Measurements from ENCODE around the gene KRT74.
"Not testable (repeated sequence)": the region's sequence is repeated elsewhere in the genome, so short reads cannot be mapped to it uniquely, and the experiment has no call there.

KRT74 gene

DNA sequence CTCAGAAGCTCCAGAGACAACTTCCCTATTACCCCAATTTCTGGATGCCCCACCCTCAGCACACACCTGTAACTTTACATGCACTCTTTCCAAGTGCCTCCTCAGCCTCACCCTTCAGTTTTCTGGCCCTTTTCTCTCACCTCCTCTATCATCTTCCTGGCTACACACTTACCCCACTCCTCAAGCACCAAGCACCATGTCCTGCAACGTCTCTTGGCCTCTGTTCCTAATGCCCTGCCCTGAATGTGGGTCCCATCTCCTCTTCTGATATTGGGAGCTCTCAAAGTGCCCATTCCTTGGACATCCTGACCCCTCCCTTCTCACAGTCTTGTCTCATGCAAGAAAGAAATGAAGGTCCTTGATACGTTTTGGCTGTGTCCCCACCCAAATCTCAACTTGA is 26.4 kb upstream of the KRT74 start:
- ChIA-PET CTCF (interaction anchor here (1.1 to 1.9 kb wide), 2 partner anchors 8 to 16 kb away, joined by 3 to 4 read pairs; no protein-coding TSS in a partner anchor), POLR2A (no interaction called here)
- TF ChIP-seq, protein P1, sequence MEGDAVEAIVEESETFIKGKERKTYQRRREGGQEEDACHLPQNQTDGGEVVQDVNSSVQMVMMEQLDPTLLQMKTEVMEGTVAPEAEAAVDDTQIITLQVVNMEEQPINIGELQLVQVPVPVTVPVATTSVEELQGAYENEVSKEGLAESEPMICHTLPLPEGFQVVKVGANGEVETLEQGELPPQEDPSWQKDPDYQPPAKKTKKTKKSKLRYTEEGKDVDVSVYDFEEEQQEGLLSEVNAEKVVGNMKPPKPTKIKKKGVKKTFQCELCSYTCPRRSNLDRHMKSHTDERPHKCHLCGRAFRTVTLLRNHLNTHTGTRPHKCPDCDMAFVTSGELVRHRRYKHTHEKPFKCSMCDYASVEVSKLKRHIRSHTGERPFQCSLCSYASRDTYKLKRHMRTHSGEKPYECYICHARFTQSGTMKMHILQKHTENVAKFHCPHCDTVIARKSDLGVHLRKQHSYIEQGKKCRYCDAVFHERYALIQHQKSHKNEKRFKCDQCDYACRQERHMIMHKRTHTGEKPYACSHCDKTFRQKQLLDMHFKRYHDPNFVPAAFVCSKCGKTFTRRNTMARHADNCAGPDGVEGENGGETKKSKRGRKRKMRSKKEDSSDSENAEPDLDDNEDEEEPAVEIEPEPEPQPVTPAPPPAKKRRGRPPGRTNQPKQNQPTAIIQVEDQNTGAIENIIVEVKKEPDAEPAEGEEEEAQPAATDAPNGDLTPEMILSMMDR (IDR thresholded peaks at IDR 0.05; ENCODE audit: control extremely low read depth, extremely low read depth, low read depth, missing control alignments): no peak
- DNase-seq (ENCODE audit: extremely low spot score): no peak

GRCh38 chr12:52598966-52599365 is 25.3 kb upstream of the KRT74 start:
- TF ChIP-seq, protein P1 (IDR thresholded peaks at IDR 0.05; ENCODE audit: control extremely low read depth, extremely low read depth, low read depth, missing control alignments): no peak
- no peak for DNase-seq (ENCODE audit: extremely low spot score)
- ChIA-PET POLR2A (no interaction called here), CTCF (interaction anchor here (1.9 kb wide), 1 partner anchor 15 kb away, joined by 4 read pairs; no protein-coding TSS in a partner anchor)

GRCh38 chr12:52594237-52594636 is 20.6 kb upstream of the KRT74 start:
- POLR2A ChIA-PET; DNase-seq (ENCODE audit: extremely low spot score): not testable (repeated sequence)
- CTCF ChIA-PET: interaction anchor here (2.0 kb wide), 1 partner anchor 286 kb away, joined by 5 read pairs; no protein-coding TSS in a partner anchor

- TF ChIP-seq, protein P1 (IDR thresholded peaks at IDR 0.05; ENCODE audit: control extremely low read depth, extremely low read depth, low read depth, missing control alignments): no peak
- no peak for DNase-seq (ENCODE audit: extremely low spot score)
- POLR2A ChIA-PET: no interaction called here
- CTCF ChIA-PET: interaction anchor here (1.3 kb wide), 1 partner anchor 9 kb away, joined by 4 read pairs; no protein-coding TSS in a partner anchor
Observed at GRCh38 chr12:52591521-52591920, 17.9 kb upstream of the KRT74 start.

DNA sequence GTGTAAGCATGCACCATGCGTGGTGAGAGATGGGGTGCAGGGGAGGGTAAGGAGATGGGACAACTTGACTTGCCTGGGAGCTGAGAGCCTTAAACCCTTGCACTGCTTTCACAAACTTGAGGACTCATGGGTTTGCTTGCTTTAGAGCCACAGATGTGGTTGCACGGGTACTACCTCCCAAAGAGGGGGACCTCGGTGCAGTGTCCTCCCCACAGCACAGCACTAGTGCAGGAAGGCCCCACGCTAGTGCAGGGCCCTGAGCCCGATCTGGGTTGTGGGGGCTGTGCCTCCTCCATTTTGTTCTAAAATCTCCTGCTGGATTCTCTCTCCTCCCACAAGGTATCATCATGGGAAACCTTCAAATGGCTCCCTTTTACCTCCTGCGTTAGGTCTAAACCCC is 16.4 kb upstream of the KRT74 start:
- TF ChIP-seq, protein P1 (IDR thresholded peaks at IDR 0.05; ENCODE audit: control extremely low read depth, extremely low read depth, low read depth, missing control alignments): no peak
- ChIA-PET POLR2A (no interaction called here), CTCF (interaction anchor here (1.0 to 2.0 kb wide), 3 partner anchors 16 to 295 kb away, joined by 3 to 7 read pairs (median 4); partner anchors contain the start of gene KRT74)
- DNase-seq (ENCODE audit: extremely low spot score): no peak

- ChIA-PET POLR2A (no interaction called here), CTCF (interaction anchor here (1.4 kb wide), 1 partner anchor 286 kb away, joined by 4 read pairs; no protein-coding TSS in a partner anchor)
- DNase-seq (ENCODE audit: extremely low spot score): no peak
- TF ChIP-seq, protein P1 (IDR thresholded peaks at IDR 0.05; ENCODE audit: control extremely low read depth, extremely low read depth, low read depth, missing control alignments): no peak
Observed at GRCh38 chr12:52587563-52587962, 13.9 kb upstream of the KRT74 start.

- ChIA-PET CTCF (interaction anchor here (0.7 to 2.8 kb wide), 4 partner anchors 66 to 299 kb away, joined by 3 to 8 read pairs (median 3); no protein-coding TSS in a partner anchor), POLR2A (no interaction called here)
- TF ChIP-seq, protein P1 (IDR thresholded peaks at IDR 0.05; ENCODE audit: control extremely low read depth, extremely low read depth, low read depth, missing control alignments): no peak
- no peak for DNase-seq (ENCODE audit: extremely low spot score)
Observed at GRCh38 chr12:52585946-52586345, 12.3 kb upstream of the KRT74 start.

Measured in GM10248 (cell line).